Smooth muscle cell (in vitro differentiated cells): ENCODE results near the gene BMP2. TPM values are rescaled to one million over a fixed set of nuclear protein-coding genes. Genes with fewer than 3 reads are reported as not detected.

Experiments used
- DNase-seq: peaks from one replicate; lab custom pipeline; 2025; ENCODE audit not compliant: unreplicated experiment; lab: John Stamatoyannopoulos, UW
- H2AFZ ChIP-seq: fragments of 200-600 bp; sonication (generic); 2 replicates; pipeline ENCODE4 v1.6.0; 2016; ENCODE audit warnings: antibody characterized with exemption, low read depth, mild to moderate bottlenecking
- H3F3A ChIP-seq: fragments of 200-600 bp; sonication (generic); 2 replicates; pipeline ENCODE4 v1.6.0; 2017; ENCODE audit warnings: antibody characterized with exemption, low read depth
- H3K27ac ChIP-seq: fragments of 200-600 bp; sonication (generic); 2 replicates; pipeline ENCODE4 v1.5.1; 2016; ENCODE audit warnings: low read depth, mild to moderate bottlenecking
- H3K27me3 ChIP-seq: fragments of 200-600 bp; sonication (generic); 2 replicates; pipeline ENCODE4 v1.6.1; 2016; ENCODE audit warnings: low read depth, mild to moderate bottlenecking
- H3K36me3 ChIP-seq: fragments of 200-600 bp; sonication (generic); 2 replicates; pipeline ENCODE4 v1.5.1; 2016; ENCODE audit warnings: low read depth
- H3K4me1 ChIP-seq: fragments of 200-600 bp; sonication (generic); 2 replicates; pipeline ENCODE4 v1.5.1; 2016; ENCODE audit warnings: low read depth
- H3K4me2 ChIP-seq: fragments of 200-600 bp; sonication (generic); 2 replicates; pipeline ENCODE4 v1.6.0; 2016; ENCODE audit warnings: mild to moderate bottlenecking
- H3K4me3 ChIP-seq: fragments of 200-600 bp; sonication (generic); 2 replicates; pipeline ENCODE4 v1.5.1; 2016; ENCODE audit warnings: mild to moderate bottlenecking
- H3K79me2 ChIP-seq: fragments of 200-600 bp; sonication (generic); 2 replicates; pipeline ENCODE4 v1.6.0; 2016; ENCODE audit warnings: low read depth, mild to moderate bottlenecking
- H3K9ac ChIP-seq: fragments of 200-600 bp; sonication (generic); 2 replicates; pipeline ENCODE4 v1.6.0; 2016; ENCODE audit warnings: low read depth
- H3K9me3 ChIP-seq: fragments of 200-600 bp; sonication (generic); replicated peaks from 2 replicates; pipeline ENCODE4 v1.5.1; 2016; ENCODE audit warnings: low read depth
- H4K20me1 ChIP-seq: fragments of 200-600 bp; sonication (generic); 2 replicates; pipeline ENCODE4 v1.6.0; 2016; ENCODE audit warnings: low read depth
- CTCF ChIP-seq: fragments of 200-600 bp; sonication (generic); IDR thresholded peaks from 2 replicates; pipeline ENCODE4 v1.5.1; 2017; ENCODE audit warnings: borderline replicate concordance, mild to moderate bottlenecking, antibody characterized with exemption; ENCODE audit not compliant: insufficient read depth, poor library complexity, severe bottlenecking
- WGBS: methylation state at CpG from one replicate; pipeline ENCODE4 v1.1.7; 2016; ENCODE audit warnings: low lambda C conversion rate; 5-methylcytosine and 5-hydroxymethylcytosine counted together
- polyA plus RNA-seq: library from polyadenylated mRNA; unstranded; fragments of >200 nt; fragmentation: Nextera tagmentation; extraction: Ambion mirVana; gene quantifications from 2 replicates; pipeline ENCODE4 v1.2.1, GENCODE V29; 2016
- total RNA-seq: library from RNA; depleted of rRNA; stranded (reverse); fragments of >200 nt; gene quantifications from 2 replicates; pipeline ENCODE4 v1.2.3, GENCODE V29; 2014

The BMP2 gene
- total and polyA plus RNA-seq, 2 experiments from 2014 or later: 10.6 to 17.8 TPM

- TF ChIP-seq CTCF: no peak
- no peaks in the 10 kb centered on the region for H4K20me1 ChIP-seq
- 52% methylated on average over 7 of the region's 7 CpGs for WGBS
- no peak overlapping the region for H3K9ac ChIP-seq
- DNase-seq: no peak
- H2AFZ ChIP-seq: no peak overlapping the region
- no peak overlapping the region for H3K27ac ChIP-seq
- no peaks in the 10 kb centered on the region for H3K9me3 ChIP-seq
- no peak overlapping the region for H3K4me3 ChIP-seq
- peaks cover 5% of the 10 kb centered on the region for H3K4me1 ChIP-seq
- no peaks in the 10 kb centered on the region for H3K36me3 ChIP-seq
- H3K27me3 ChIP-seq: no peaks in the 10 kb centered on the region
- H3F3A ChIP-seq: no peaks in the 10 kb centered on the region
- H3K79me2 ChIP-seq: no peaks in the 10 kb centered on the region
- H3K4me2 ChIP-seq: no peak overlapping the region
Measured at GRCh38 chr20:6818033-6818808, 50.7 kb downstream of the BMP2 start.

- Histone ChIP-seq H4K20me1 (no peaks in the 10 kb centered on the region), H3K4me3 (no peak overlapping the region), H3K27me3 (no peaks in the 10 kb centered on the region), H3K9ac (no peak overlapping the region), H3K27ac (no peak overlapping the region), H3K4me2 (no peak overlapping the region), H3F3A (no peaks in the 10 kb centered on the region), H3K4me1 (peaks cover 4% of the 10 kb centered on the region), H3K36me3 (no peaks in the 10 kb centered on the region), H3K79me2 (no peaks in the 10 kb centered on the region), H3K9me3 (no peaks in the 10 kb centered on the region), H2AFZ (no peak overlapping the region)
- peak; percentile 11 for TF ChIP-seq CTCF
- 91% methylated on average over 2 of the region's 2 CpGs for WGBS
- DNase-seq: no peak
Measured at GRCh38 chr20:6819599-6819998, 52.1 kb downstream of the BMP2 start.

GRCh38 chr20:6824401-6824800 is 56.9 kb downstream of the BMP2 start:
- H3K9ac ChIP-seq: no peak overlapping the region
- no peaks in the 10 kb centered on the region for H3K27me3 ChIP-seq
- H4K20me1 ChIP-seq: no peaks in the 10 kb centered on the region
- TF ChIP-seq CTCF: no peak
- H3K79me2 ChIP-seq: no peaks in the 10 kb centered on the region
- no peak overlapping the region for H3K4me3 ChIP-seq
- no peak overlapping the region for H3K27ac ChIP-seq
- H3K9me3 ChIP-seq: no peaks in the 10 kb centered on the region
- no peak for DNase-seq
- 87% methylated on average over 5 of the region's 5 CpGs for WGBS
- H3F3A ChIP-seq: no peaks in the 10 kb centered on the region
- H3K4me1 ChIP-seq: no peaks in the 10 kb centered on the region
- no peaks in the 10 kb centered on the region for H3K36me3 ChIP-seq
- no peak overlapping the region for H2AFZ ChIP-seq
- no peak overlapping the region for H3K4me2 ChIP-seq

- no peaks in the 10 kb centered on the region for H3K79me2 ChIP-seq
- WGBS: 87% methylated on average over 4 of the region's 4 CpGs
- H3K4me2 ChIP-seq: no peak overlapping the region
- H3K36me3 ChIP-seq: no peaks in the 10 kb centered on the region
- TF ChIP-seq CTCF: no peak
- H3K4me3 ChIP-seq: no peak overlapping the region
- H3K9ac ChIP-seq: no peak overlapping the region
- H4K20me1 ChIP-seq: no peaks in the 10 kb centered on the region
- no peaks in the 10 kb centered on the region for H3K9me3 ChIP-seq
- H3K27ac ChIP-seq: no peak overlapping the region
- no peak overlapping the region for H2AFZ ChIP-seq
- no peaks in the 10 kb centered on the region for H3F3A ChIP-seq
- no peaks in the 10 kb centered on the region for H3K27me3 ChIP-seq
- no peak for DNase-seq
- H3K4me1 ChIP-seq: no peaks in the 10 kb centered on the region
Measured at GRCh38 chr20:6827472-6827871, 60.0 kb downstream of the BMP2 start.
